ENCODE results near the gene NIN.

GRCh38 chr14:50856660-50857059, 25.7 kb upstream of the NIN start:
- TF ChIP-seq EZH2 (IDR thresholded peaks at IDR 0.05), result no peak
- no peak for TF ChIP-seq POLR2AphosphoS5 (IDR thresholded peaks at IDR 0.05; ENCODE audit: borderline replicate concordance, low read depth, low read length)
